ENCODE measurements around the gene SLC25A3. TPM values are rescaled to one million over a fixed set of nuclear protein-coding genes. Genes with fewer than 3 reads are reported as not detected.
"Not testable (repeated sequence)": the region's sequence is repeated elsewhere in the genome, so short reads cannot be mapped to it uniquely, and the experiment has no call there.

SLC25A3 gene
- total RNA-seq, 1 experiment from 2014 or later = 737 TPM

GRCh38 chr12:98549371-98550110 is 43.9 kb upstream of the SLC25A3 start:
- intact Hi-C loops (cut with micrococcal nuclease; ENCODE audit: unreplicated experiment) = no loop called here
- Histone ChIP-seq H3K27ac (ENCODE audit: low read depth, low read length, poor library complexity, severe bottlenecking) (no peak overlapping the region), H3K4me1 (ENCODE audit: insufficient read depth, low read length, poor library complexity, severe bottlenecking) (peaks cover 3% of the 10 kb centered on the region), H3K27me3 (replicated peaks; ENCODE audit: insufficient read depth, low read depth, low read length, poor library complexity) (no peaks in the 10 kb centered on the region), H3K4me3 (ENCODE audit: low read depth, low read length, poor library complexity, severe bottlenecking) (no peak overlapping the region), H3K9me3 (ENCODE audit: low read depth, low read length, poor library complexity, severe bottlenecking) (no peaks in the 10 kb centered on the region), H3K36me3 (ENCODE audit: insufficient read depth, low read length, poor library complexity, severe bottlenecking) (peaks cover 68% of the 10 kb centered on the region)
- DNase-seq (ENCODE audit: low spot score) = no peak
- TSS peak; percentile 25 for BruUV-seq (replicated peaks)
- POLR2A ChIA-PET (ENCODE audit: low non-redundant PET) = no interaction called here
- CTCF ChIA-PET = no interaction called here
- no peak for TF ChIP-seq CTCF (conservative IDR thresholded peaks at IDR 0.05; ENCODE audit: low read depth, low read length)
- no peak for TF ChIP-seq EZH2 (IDR thresholded peaks at IDR 0.05; ENCODE audit: borderline replicate concordance, low read depth, low read length, poor library complexity, severe bottlenecking)

DNA sequence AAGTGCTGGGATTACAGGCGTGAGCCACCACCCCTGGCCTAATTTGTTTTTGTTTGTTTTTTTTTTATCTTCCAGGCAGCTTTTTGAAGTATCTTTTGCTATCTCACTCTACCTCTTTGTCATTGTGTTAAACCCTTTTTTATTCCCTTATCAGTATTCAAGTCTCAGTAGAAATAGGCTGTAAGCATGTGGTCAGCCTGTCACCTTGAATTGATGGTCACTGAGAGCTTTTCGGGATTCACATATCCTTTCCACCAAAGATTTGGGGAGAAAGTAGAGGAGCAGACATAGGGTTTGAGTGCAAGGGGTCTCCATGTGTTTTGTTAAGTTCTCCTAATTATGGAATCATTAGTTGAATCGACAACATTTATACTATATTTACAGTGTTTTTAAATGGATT is 41.7 kb upstream of the SLC25A3 start:
- TF ChIP-seq CTCF (conservative IDR thresholded peaks at IDR 0.05; ENCODE audit: low read depth, low read length) (no peak), EZH2 (IDR thresholded peaks at IDR 0.05; ENCODE audit: borderline replicate concordance, low read depth, low read length, poor library complexity, severe bottlenecking) (no peak)
- no TSS peak for BruUV-seq (replicated peaks)
- Histone ChIP-seq H3K27me3 (replicated peaks; ENCODE audit: insufficient read depth, low read depth, low read length, poor library complexity) (no peaks in the 10 kb centered on the region), H3K9me3 (ENCODE audit: low read depth, low read length, poor library complexity, severe bottlenecking) (no peaks in the 10 kb centered on the region), H3K4me1 (ENCODE audit: insufficient read depth, low read length, poor library complexity, severe bottlenecking) (no peaks in the 10 kb centered on the region), H3K36me3 (ENCODE audit: insufficient read depth, low read length, poor library complexity, severe bottlenecking) (peaks cover 47% of the 10 kb centered on the region), H3K27ac (ENCODE audit: low read depth, low read length, poor library complexity, severe bottlenecking) (no peak overlapping the region), H3K4me3 (ENCODE audit: low read depth, low read length, poor library complexity, severe bottlenecking) (no peak overlapping the region)
- DNase-seq (ENCODE audit: low spot score) = no peak
- ChIA-PET POLR2A (ENCODE audit: low non-redundant PET) (no interaction called here), CTCF (interaction anchor here (1.6 kb wide), 1 partner anchor 15 kb away, joined by 4 read pairs; no protein-coding TSS in a partner anchor)
- intact Hi-C loops (cut with micrococcal nuclease; ENCODE audit: unreplicated experiment) = no loop called here

- H3K27me3 ChIP-seq (replicated peaks; ENCODE audit: insufficient read depth, low read depth, low read length, poor library complexity); H3K4me3 ChIP-seq (ENCODE audit: low read depth, low read length, poor library complexity, severe bottlenecking); H3K27ac ChIP-seq (ENCODE audit: low read depth, low read length, poor library complexity, severe bottlenecking); BruUV-seq (replicated peaks); DNase-seq (ENCODE audit: low spot score); POLR2A ChIA-PET (ENCODE audit: low non-redundant PET); intact Hi-C loops (cut with micrococcal nuclease; ENCODE audit: unreplicated experiment); H3K4me1 ChIP-seq (ENCODE audit: insufficient read depth, low read length, poor library complexity, severe bottlenecking); H3K36me3 ChIP-seq (ENCODE audit: insufficient read depth, low read length, poor library complexity, severe bottlenecking); CTCF ChIA-PET; H3K9me3 ChIP-seq (ENCODE audit: low read depth, low read length, poor library complexity, severe bottlenecking): not testable (repeated sequence)
Measured at GRCh38 chr12:98558097-98558496, 35.4 kb upstream of the SLC25A3 start.

- Histone ChIP-seq H3K4me1 (ENCODE audit: insufficient read depth, low read length, poor library complexity, severe bottlenecking) (no peaks in the 10 kb centered on the region), H3K4me3 (ENCODE audit: low read depth, low read length, poor library complexity, severe bottlenecking) (no peak overlapping the region), H3K36me3 (ENCODE audit: insufficient read depth, low read length, poor library complexity, severe bottlenecking) (no peaks in the 10 kb centered on the region), H3K9me3 (ENCODE audit: low read depth, low read length, poor library complexity, severe bottlenecking) (no peaks in the 10 kb centered on the region), H3K27ac (ENCODE audit: low read depth, low read length, poor library complexity, severe bottlenecking) (no peak overlapping the region), H3K27me3 (replicated peaks; ENCODE audit: insufficient read depth, low read depth, low read length, poor library complexity) (no peaks in the 10 kb centered on the region)
- intact Hi-C loops (cut with micrococcal nuclease; ENCODE audit: unreplicated experiment) = no loop called here
- no peak for TF ChIP-seq EZH2 (IDR thresholded peaks at IDR 0.05; ENCODE audit: borderline replicate concordance, low read depth, low read length, poor library complexity, severe bottlenecking)
- TF ChIP-seq CTCF (conservative IDR thresholded peaks at IDR 0.05; ENCODE audit: low read depth, low read length) = no peak
- CTCF ChIA-PET = no interaction called here
- no TSS peak for BruUV-seq (replicated peaks)
- POLR2A ChIA-PET (ENCODE audit: low non-redundant PET) = no interaction called here
- DNase-seq (ENCODE audit: low spot score) = no peak
Measured at GRCh38 chr12:98559666-98560065, 33.8 kb upstream of the SLC25A3 start.

Data from A673 (cell line).